Aorta (tissue), 5 donors: Measurements from ENCODE around the gene KIR3DL3. TPM values are rescaled to one million over a fixed set of nuclear protein-coding genes. Genes with fewer than 3 reads are reported as not detected.
A peak's percentile ranks its signal among the peaks of the same experiment; 100 is the strongest.
"Not testable (repeated sequence)": the region's sequence is repeated elsewhere in the genome, so short reads cannot be mapped to it uniquely, and the experiment has no call there.

ENCODE experiments used
- ATAC-seq: fragments of 200-7000 bp; cut with Tn5 transposase; one replicate; pipeline ENCODE4 v1.9.1; 2022; ENCODE audit warnings: moderate library complexity; ENCODE audit not compliant: low FRiP score
- DNase-seq, 2 donors: peaks; one replicate each; pipeline ENCODE4 v3.0.0-alpha.2; 2020
- H3K27ac ChIP-seq, 2 donors: one replicate each; pipeline ENCODE4 v1.5.1; 2013; ENCODE audit warnings: low read length in 2 of 2, mild to moderate bottlenecking in 2 of 2, moderate library complexity in 2 of 2, control low read depth in 1 of 2, inconsistent platforms in 1 of 2, low read depth in 1 of 2
- H3K27me3 ChIP-seq, 2 donors: one replicate each; pipeline ENCODE4 v1.6.1; 2013; ENCODE audit warnings: control low read depth in 1 of 2, low read length in 1 of 2, mild to moderate bottlenecking in 1 of 2, moderate library complexity in 1 of 2; ENCODE audit not compliant: insufficient read depth in 2 of 2, control insufficient read depth in 1 of 2
- H3K36me3 ChIP-seq, 2 donors: one replicate each; pipeline ENCODE4 v1.6.1; 2013; ENCODE audit warnings: control low read depth in 1 of 2, low read length in 1 of 2, mild to moderate bottlenecking in 1 of 2; ENCODE audit not compliant: insufficient read depth in 2 of 2, control insufficient read depth in 1 of 2
- H3K4me1 ChIP-seq, 2 donors: one replicate each; pipeline ENCODE4 v1.6.1; 2013; ENCODE audit warnings: low read length in 2 of 2, control low read depth in 1 of 2, mild to moderate bottlenecking in 1 of 2, moderate library complexity in 1 of 2; ENCODE audit not compliant: insufficient read depth in 2 of 2, control insufficient read depth in 1 of 2
- H3K4me3 ChIP-seq, 2 donors: one replicate each; pipeline ENCODE4 v1.5.1; 2013; ENCODE audit warnings: low read length in 2 of 2, control low read depth in 1 of 2, mild to moderate bottlenecking in 1 of 2
- H3K9me3 ChIP-seq: one replicate; pipeline ENCODE4 v1.6.1; 2013; ENCODE audit warnings: mild to moderate bottlenecking, low read length; ENCODE audit not compliant: control insufficient read depth
- WGBS, 2 donors: extraction: QIAGEN DNeasy Blood & Tissue Kit; methylation state at CpG; one replicate each; pipeline ENCODE4 v1.1.7; 2013; 5-methylcytosine and 5-hydroxymethylcytosine counted together
- intact Hi-C, 2 donors: fragments of 100-400 bp; cut with DNase I; formaldehyde crosslinking; loops; one replicate each; pipeline versions ENCODE4 v1.14.2 to v1.15.0; 2022
- polyA plus RNA-seq, 2 donors: library from polyadenylated mRNA; stranded (reverse); fragments of 200-250 nt; gene quantifications; one replicate each; pipeline ENCODE4 v1.2.3, GENCODE V29; 2013
- total RNA-seq, 2 donors: library from RNA; stranded (reverse); fragmentation: NEBNext Ultra II Directional; extraction: Animal tissue kit (Norgen Biotek cat#: 25700); gene quantifications; one replicate each; pipeline ENCODE4 v1.2.1, GENCODE V29; 2021
- donor health status: healthy with polysubstance abuse.
- donor health status: Bipolar disorder and iron deficiency.
- donor health status: DM: no; HTN: no; CAD: no.
- donor health status: DM: no; HTN: no; CAD: no.
- donor health status: DM: yes; HTN: yes; CAD: no.

KIR3DL3 gene
- total and polyA plus RNA-seq, 4 donors, result not detected

DNA sequence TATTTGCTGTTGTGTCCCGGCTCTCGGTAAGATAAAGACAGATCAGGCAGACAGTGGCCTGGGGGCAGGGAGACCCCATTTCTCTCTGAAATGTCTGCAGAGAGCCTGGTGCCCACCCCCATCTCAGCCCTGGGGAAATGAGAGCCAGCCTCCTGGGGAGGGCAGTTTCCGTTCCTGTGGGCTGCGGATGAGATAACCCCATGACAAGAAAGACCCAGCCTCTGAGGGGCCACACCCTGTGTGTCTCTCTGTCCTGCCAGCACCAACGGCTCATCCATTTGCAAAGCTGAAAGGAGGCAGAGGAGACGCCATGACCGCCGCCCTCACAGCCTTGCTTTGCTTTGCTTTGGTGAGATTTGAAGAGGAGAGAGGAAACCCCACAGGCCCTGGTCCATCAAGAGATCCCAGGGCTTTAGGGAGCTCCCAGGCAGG lies 28.1 kb upstream of the KIR3DL3 start:
- Histone ChIP-seq H3K27me3 (no peaks in the 10 kb centered on the region), H3K27ac (no peak overlapping the region), H3K4me3 (no peak overlapping the region), H3K36me3 (no peaks in the 10 kb centered on the region), H3K9me3 (no peaks in the 10 kb centered on the region), H3K4me1 (no peaks in the 10 kb centered on the region)
- DNase-seq (no peak), ATAC-seq (no peak)
- 61 to 71% methylated on average over 8 of the region's 8 CpGs for WGBS, 2 donors
- intact Hi-C loops, result no loop called here

GRCh38 chr19:54696766-54697165 lies 27.5 kb upstream of the KIR3DL3 start:
- Histone ChIP-seq H3K27me3 (no peaks in the 10 kb centered on the region), H3K36me3 (no peaks in the 10 kb centered on the region), H3K4me1 (no peaks in the 10 kb centered on the region), H3K4me3 (no peak overlapping the region), H3K9me3 (no peaks in the 10 kb centered on the region), H3K27ac (no peak overlapping the region)
- intact Hi-C loops, result no loop called here
- ATAC-seq (no peak), DNase-seq (no peak)
- 36 to 44% methylated on average over 2 of the region's 2 CpGs for WGBS, 2 donors

- ATAC-seq, H3K27ac ChIP-seq, intact Hi-C loops, H3K36me3 ChIP-seq, H3K4me1 ChIP-seq, H3K27me3 ChIP-seq, DNase-seq, H3K9me3 ChIP-seq, H3K4me3 ChIP-seq: not testable (repeated sequence)
- 80 to 84% methylated on average over 13 of the region's 13 CpGs for WGBS, 2 donors
Observed at GRCh38 chr19:54697716-54698115, 26.5 kb upstream of the KIR3DL3 start.

DNA sequence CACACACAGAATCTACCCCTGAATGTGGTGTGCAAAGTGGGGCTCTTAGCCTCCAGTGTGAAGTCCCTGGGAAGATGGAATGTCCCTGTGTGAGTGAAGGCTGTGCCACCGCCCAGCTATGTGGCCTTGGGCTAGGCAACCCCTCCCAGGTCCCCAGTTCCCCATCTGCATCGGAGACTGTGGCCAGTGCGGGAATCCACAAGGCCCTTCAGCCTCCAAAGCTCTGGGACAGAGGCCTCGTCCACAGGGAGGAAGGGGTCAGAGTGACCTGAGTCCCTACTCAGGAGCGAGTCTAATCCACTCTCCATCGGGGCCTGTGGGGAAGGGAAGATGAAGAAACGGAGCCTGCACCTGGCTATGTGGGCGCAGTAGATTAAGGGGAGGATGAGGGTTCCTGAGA lies 19.3 kb upstream of the KIR3DL3 start:
- intact Hi-C loops, result no loop called here
- no peaks in the 10 kb centered on the region for H3K9me3 ChIP-seq

GRCh38 chr19:54707962-54708361 lies 16.3 kb upstream of the KIR3DL3 start:
- Histone ChIP-seq H3K4me3 (no peak overlapping the region), H3K36me3 (no peaks in the 10 kb centered on the region), H3K9me3 (no peaks in the 10 kb centered on the region), H3K27ac (no peak overlapping the region), H3K27me3 (no peaks in the 10 kb centered on the region), H3K4me1 (no peaks in the 10 kb centered on the region)
- WGBS, 2 donors, result 70% methylated on average over 4 of the region's 4 CpGs
- DNase-seq (no peak), ATAC-seq (no peak)
- intact Hi-C loops, result no loop called here

More for the DNA sequence above, 19.3 kb upstream of the KIR3DL3 start:
- Histone ChIP-seq H3K4me3 (no peak overlapping the region), H3K27ac (no peak overlapping the region), H3K4me1 (no peaks in the 10 kb centered on the region), H3K27me3 (no peaks in the 10 kb centered on the region), H3K36me3 (no peaks in the 10 kb centered on the region)
- DNase-seq (peak in 1 of 2 donors; percentile 66), ATAC-seq (no peak)
- 66 to 82% methylated on average over 8 of the region's 8 CpGs for WGBS, 2 donors

- no peaks in the 10 kb centered on the region for H3K36me3 ChIP-seq
- H3K27me3 ChIP-seq, result no peaks in the 10 kb centered on the region
- DNase-seq (no peak), ATAC-seq (no peak)
- no peaks in the 10 kb centered on the region for H3K4me1 ChIP-seq
- no peaks in the 10 kb centered on the region for H3K9me3 ChIP-seq
- 87 to 88% methylated on average over 7 of the region's 7 CpGs for WGBS, 2 donors
- H3K27ac ChIP-seq, result no peak overlapping the region
- H3K4me3 ChIP-seq, result no peak overlapping the region
- intact Hi-C loops, result no loop called here
Observed at GRCh38 chr19:54708781-54709180, 15.5 kb upstream of the KIR3DL3 start.

DNA sequence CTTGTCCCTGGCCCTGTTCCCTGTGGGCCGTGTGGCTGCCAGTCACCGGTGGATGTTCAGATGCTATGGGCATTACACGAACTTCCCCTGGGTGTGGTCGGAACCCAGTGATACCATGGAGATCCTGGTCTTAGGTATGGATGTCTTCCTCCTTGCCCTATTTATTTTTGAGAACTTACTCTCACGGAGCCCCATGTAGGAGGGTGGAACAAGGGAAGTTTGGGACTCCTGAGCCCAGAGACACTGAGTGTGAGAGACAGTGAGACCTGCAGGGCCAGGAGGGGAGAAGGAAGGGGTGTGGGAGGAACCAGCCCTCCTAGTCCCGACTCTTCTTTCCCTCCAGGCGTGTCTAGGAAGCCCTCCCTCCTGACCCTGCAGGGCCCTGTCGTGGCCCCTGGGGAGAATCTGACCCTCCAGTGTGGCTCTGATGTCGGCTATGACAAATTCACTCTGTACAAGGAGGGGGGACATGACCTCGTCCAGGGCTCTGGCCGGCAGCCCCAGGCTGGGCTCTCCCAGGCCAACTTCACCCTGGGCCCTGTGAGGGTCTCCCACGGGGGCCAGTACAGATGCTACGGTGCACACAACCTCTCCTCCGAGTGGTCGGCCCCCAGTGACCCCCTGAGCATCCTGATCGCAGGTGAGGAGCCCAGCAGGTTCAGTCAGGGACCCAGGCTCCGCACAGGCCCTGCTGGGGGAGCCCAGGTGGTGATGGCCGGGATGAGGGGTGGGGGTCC lies 14.9 kb upstream of the KIR3DL3 start:
- DNase-seq (no peak), ATAC-seq (no peak)
- Histone ChIP-seq H3K9me3 (no peaks in the 10 kb centered on the region), H3K4me3 (no peak overlapping the region), H3K4me1 (no peaks in the 10 kb centered on the region), H3K36me3 (no peaks in the 10 kb centered on the region), H3K27ac (no peak overlapping the region), H3K27me3 (no peaks in the 10 kb centered on the region)
- 72 to 75% methylated on average over 16 to 18 of the region's 18 CpGs for WGBS, 2 donors
- intact Hi-C loops, result no loop called here

- WGBS, 2 donors, result 64 to 68% methylated on average over 11 of the region's 13 CpGs
- H3K9me3 ChIP-seq, H3K27me3 ChIP-seq, intact Hi-C loops, H3K4me3 ChIP-seq, H3K36me3 ChIP-seq, H3K27ac ChIP-seq, ATAC-seq, H3K4me1 ChIP-seq, DNase-seq: not testable (repeated sequence)
Observed at GRCh38 chr19:54709956-54710355, 14.3 kb upstream of the KIR3DL3 start.

GRCh38 chr19:54724644-54725043 lies 402 bp downstream of the KIR3DL3 start:
- intact Hi-C loops, result no loop called here
- Histone ChIP-seq H3K4me3 (no peak overlapping the region), H3K27ac (no peak overlapping the region), H3K9me3 (no peaks in the 10 kb centered on the region), H3K4me1 (no peaks in the 10 kb centered on the region), H3K27me3 (no peaks in the 10 kb centered on the region), H3K36me3 (no peaks in the 10 kb centered on the region)
- no peak for DNase-seq
- WGBS, 2 donors, result 58 to 62% methylated on average over 3 of the region's 3 CpGs
- no peak for ATAC-seq
